Thoracic aorta (tissue), 2 donors: Measurements from ENCODE around the gene ARMH4. TPM values are rescaled to one million over a fixed set of nuclear protein-coding genes. Genes with fewer than 3 reads are reported as not detected.
A peak's percentile ranks its signal among the peaks of the same experiment; 100 is the strongest.

Source experiments
- ATAC-seq: fragments of 150-250 bp; one replicate; pipeline ENCODE4 v1.8.0; 2017; ENCODE audit warnings: low read depth; ENCODE audit not compliant: insufficient number of reproducible peaks, low FRiP score
- DNase-seq: peaks from one replicate; pipeline ENCODE4 v3.0.0-alpha.2; 2020; ENCODE audit warnings: low spot score
- H3K27ac ChIP-seq, 2 donors: fragments of 200-600 bp; sonication (generic); 1 replicate in 1 of 2; 2 replicates in 1 of 2; pipeline ENCODE4 v1.5.1; 2016; ENCODE audit warnings: mild to moderate bottlenecking in 2 of 2, moderate library complexity in 2 of 2
- H3K27me3 ChIP-seq: fragments of 200-600 bp; sonication (generic); replicated peaks from 2 replicates; pipeline ENCODE4 v1.6.0; 2016; ENCODE audit warnings: mild to moderate bottlenecking; ENCODE audit not compliant: insufficient read depth
- H3K36me3 ChIP-seq: fragments of 200-600 bp; sonication (generic); one replicate; pipeline ENCODE4 v1.5.1; 2016
- H3K4me1 ChIP-seq, 2 donors: fragments of 200-600 bp; sonication (generic); 1 replicate in 1 of 2; 2 replicates in 1 of 2; pipeline versions ENCODE4 v1.5.1 to v1.6.0; 2016; ENCODE audit warnings: low read depth in 2 of 2, mild to moderate bottlenecking in 1 of 2; ENCODE audit not compliant: control insufficient read depth in 1 of 2
- H3K4me3 ChIP-seq: fragments of 200-600 bp; sonication (generic); 2 replicates; pipeline ENCODE4 v1.5.1; 2016; ENCODE audit warnings: mild to moderate bottlenecking
- H3K9me3 ChIP-seq: fragments of 200-600 bp; sonication (generic); 2 replicates; pipeline ENCODE4 v1.5.1; 2016
- total RNA-seq, 2 donors: library from RNA; depleted of rRNA; stranded (reverse); fragments of >200 nt; gene quantifications; one replicate each; pipeline versions ENCODE4 v1.1.0 to v1.2.3, GENCODE V29; 2016
- TF ChIP-seq, protein P1 (sequence below): fragments of 200-600 bp; sonication (generic); IDR thresholded peaks from one replicate; pipeline ENCODE4 v1.5.1; 2019; ENCODE audit warnings: antibody characterized with exemption

The ARMH4 gene
- total RNA-seq, 2 donors from 2014 or later: 10.0 to 10.8 TPM

DNA sequence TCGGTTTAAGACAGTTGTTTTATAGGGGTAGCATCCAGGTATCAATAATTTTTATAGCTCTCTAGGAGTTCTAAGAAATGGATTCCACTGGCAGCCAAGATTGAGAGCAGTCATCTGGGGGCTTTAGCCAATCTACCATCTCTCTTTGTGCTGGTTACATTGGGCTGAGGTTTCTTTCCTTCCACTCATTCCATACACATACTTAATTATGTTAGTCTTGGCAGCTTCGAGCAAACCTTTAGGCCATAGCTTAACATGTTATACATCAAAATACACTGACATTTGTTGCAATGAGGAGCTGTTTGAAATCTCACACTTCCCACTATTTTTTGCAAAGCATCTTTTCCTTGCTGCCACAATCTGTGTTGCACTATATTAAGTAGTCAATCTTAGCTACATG lies 63.1 kb downstream of the ARMH4 start:
- Histone ChIP-seq H3K36me3 (no peaks in the 10 kb centered on the region), H3K27me3 (no peaks in the 10 kb centered on the region), H3K4me3 (no peak overlapping the region), H3K27ac (no peak overlapping the region), H3K4me1 (no peaks in the 10 kb centered on the region), H3K9me3 (no peaks in the 10 kb centered on the region)
- DNase-seq: no peak
- ATAC-seq: no peak
- TF ChIP-seq, protein P1, sequence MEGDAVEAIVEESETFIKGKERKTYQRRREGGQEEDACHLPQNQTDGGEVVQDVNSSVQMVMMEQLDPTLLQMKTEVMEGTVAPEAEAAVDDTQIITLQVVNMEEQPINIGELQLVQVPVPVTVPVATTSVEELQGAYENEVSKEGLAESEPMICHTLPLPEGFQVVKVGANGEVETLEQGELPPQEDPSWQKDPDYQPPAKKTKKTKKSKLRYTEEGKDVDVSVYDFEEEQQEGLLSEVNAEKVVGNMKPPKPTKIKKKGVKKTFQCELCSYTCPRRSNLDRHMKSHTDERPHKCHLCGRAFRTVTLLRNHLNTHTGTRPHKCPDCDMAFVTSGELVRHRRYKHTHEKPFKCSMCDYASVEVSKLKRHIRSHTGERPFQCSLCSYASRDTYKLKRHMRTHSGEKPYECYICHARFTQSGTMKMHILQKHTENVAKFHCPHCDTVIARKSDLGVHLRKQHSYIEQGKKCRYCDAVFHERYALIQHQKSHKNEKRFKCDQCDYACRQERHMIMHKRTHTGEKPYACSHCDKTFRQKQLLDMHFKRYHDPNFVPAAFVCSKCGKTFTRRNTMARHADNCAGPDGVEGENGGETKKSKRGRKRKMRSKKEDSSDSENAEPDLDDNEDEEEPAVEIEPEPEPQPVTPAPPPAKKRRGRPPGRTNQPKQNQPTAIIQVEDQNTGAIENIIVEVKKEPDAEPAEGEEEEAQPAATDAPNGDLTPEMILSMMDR: no peak

DNA sequence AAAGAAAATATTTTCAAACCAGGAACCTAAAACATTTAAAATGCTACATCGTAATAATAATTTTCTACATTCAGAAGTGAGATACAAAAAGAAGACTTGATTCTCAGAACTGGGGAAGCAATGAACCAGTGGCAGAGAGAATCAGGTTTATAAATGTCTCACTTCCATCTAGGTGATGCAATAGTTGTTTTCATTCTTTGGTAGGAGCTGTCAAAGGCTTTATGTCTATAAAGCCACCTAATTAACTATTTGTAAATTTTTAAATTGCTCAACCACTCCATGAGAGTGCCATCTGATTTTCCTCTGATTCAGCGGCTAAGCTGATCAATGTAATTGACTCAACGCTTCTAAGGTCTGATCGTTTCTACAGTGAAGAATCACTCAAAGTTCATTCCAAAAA lies 66.1 kb downstream of the ARMH4 start:
- TF ChIP-seq, protein P1: no peak
- DNase-seq: no peak
- H3K4me3 ChIP-seq: no peak overlapping the region

DNA sequence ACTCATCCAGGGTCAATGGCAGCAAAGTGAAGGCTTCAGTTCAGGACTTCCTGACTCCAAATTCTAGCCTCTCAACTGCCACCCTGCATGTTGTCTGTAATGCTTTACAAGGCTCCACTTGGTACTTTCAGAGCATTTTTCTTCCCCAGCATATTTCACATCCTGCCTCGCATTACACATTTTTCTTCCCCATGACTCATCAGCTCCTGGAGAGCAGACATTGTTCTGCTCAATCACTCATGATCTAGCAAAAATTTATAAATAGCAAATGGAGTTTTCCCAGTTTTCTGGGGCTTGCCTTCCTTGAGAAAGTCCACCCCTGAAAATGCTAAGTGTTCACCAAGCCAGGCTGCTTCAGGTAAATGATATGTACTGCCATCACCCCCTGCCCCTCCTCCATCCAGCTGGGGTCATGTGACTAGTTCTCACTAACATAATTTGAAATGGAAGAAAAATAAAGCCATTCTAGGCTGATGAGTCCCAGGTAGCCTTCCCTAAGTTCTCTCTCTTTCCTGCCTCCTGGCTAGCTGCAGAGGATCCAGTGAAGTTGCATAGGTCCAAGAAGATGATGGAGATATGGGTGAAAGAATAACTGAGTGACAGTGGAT lies 69.4 kb downstream of the ARMH4 start:
- H3K27ac ChIP-seq: peak overlapping the region; percentile 79 to 91
- no peaks in the 10 kb centered on the region for H3K27me3 ChIP-seq
- ATAC-seq: peak; percentile 92
- peak overlapping the region; percentile 18 for H3K4me3 ChIP-seq
- TF ChIP-seq, protein P1: no peak
- H3K36me3 ChIP-seq: no peaks in the 10 kb centered on the region
- H3K4me1 ChIP-seq: peaks cover 17 to 33% of the 10 kb centered on the region in 2 donors
- no peaks in the 10 kb centered on the region for H3K9me3 ChIP-seq
- no peak for DNase-seq

More for the DNA sequence above, 66.1 kb downstream of the ARMH4 start:
- Histone ChIP-seq H3K4me1 (peaks cover 14 to 19% of the 10 kb centered on the region in 2 donors), H3K27me3 (no peaks in the 10 kb centered on the region), H3K36me3 (no peaks in the 10 kb centered on the region), H3K9me3 (no peaks in the 10 kb centered on the region), H3K27ac (no peak overlapping the region)
- no peak for ATAC-seq

DNA sequence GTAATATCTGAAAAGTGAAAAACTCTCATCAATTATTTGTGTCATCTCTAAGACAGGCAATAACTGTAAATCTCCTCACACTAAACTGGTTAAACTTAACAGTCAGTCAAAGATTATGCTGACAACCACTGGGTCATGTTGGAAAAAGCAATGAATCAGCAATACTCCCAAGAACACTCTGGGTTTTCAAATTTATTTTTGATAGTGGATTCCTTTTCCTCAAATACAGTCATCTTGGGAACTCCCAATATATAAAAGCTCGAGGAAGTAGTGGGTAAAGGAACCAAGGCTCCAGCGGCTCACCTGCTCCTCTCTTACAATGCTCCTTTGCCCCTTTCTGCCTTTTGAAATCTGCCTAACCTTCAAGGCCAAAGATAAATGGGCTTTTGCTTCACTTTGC lies 70.0 kb downstream of the ARMH4 start:
- ATAC-seq (no peak), DNase-seq (no peak)
- Histone ChIP-seq H3K4me1 (peaks cover 21 to 39% of the 10 kb centered on the region in 2 donors), H3K27me3 (no peaks in the 10 kb centered on the region), H3K9me3 (no peaks in the 10 kb centered on the region), H3K27ac (peak overlapping the region; percentile 79 to 91), H3K36me3 (no peaks in the 10 kb centered on the region), H3K4me3 (peak overlapping the region; percentile 18)
- TF ChIP-seq, protein P1: no peak

DNA sequence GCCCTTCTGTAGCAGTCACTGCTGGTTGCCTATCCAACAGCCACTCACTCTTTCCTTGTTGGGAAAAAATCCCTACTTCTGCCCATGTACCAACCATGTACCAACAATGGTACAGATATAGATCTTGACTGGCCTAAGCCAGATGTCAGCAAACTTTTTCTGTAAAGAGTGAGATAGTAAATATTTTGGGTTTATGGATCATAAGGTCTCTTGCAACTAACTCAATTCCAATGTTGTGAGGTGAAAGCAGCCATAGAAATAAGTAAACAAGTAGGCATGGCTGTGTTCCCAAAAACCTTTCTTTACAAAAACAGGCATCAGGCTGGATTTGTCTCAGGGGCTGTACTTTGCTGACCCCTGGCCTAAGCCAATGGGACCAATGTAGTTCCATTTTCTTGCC lies 73.5 kb downstream of the ARMH4 start:
- Histone ChIP-seq H3K4me1 (peaks cover 21 to 39% of the 10 kb centered on the region in 2 donors), H3K36me3 (no peaks in the 10 kb centered on the region), H3K4me3 (no peak overlapping the region), H3K27ac (peak overlapping the region in 1 of 2 donors; percentile 66), H3K9me3 (no peaks in the 10 kb centered on the region), H3K27me3 (no peaks in the 10 kb centered on the region)
- ATAC-seq (no peak), DNase-seq (no peak)
- TF ChIP-seq, protein P1: no peak
